Bronchial epithelial cell (primary cell): ENCODE results near the gene GLOD5. TPM values are rescaled to one million over a fixed set of nuclear protein-coding genes. Genes with fewer than 3 reads are reported as not detected.

Source experiments
- DNase-seq: peaks from one replicate; pipeline ENCODE4 v3.0.0-alpha.2; 2010; ENCODE audit warnings: low read depth
- FAIRE-seq: peaks from 2 replicates; lab custom pipeline; 2011; peaks lifted over from hg19 to GRCh38; lab: Jason Lieb, UNC
- H3K27me3 ChIP-seq: 2 replicates; pipeline ENCODE4 v1.5.1; 2011; ENCODE audit warnings: low read length; ENCODE audit not compliant: control insufficient read depth, insufficient read depth
- H3K36me3 ChIP-seq: 2 replicates; pipeline ENCODE4 v1.5.1; 2011; ENCODE audit warnings: low read length; ENCODE audit not compliant: control insufficient read depth, insufficient read depth
- H3K4me3 ChIP-seq: 2 replicates; pipeline ENCODE4 v1.5.1; 2011; ENCODE audit warnings: mild to moderate bottlenecking, low read depth, low read length, control low read depth
- CTCF ChIP-seq: IDR thresholded peaks from 2 replicates; pipeline ENCODE4 v1.5.1; 2011; ENCODE audit warnings: mild to moderate bottlenecking, moderate library complexity, low read length, control low read depth, inconsistent platforms; ENCODE audit not compliant: insufficient read depth, severe bottlenecking
- total RNA-seq: library from RNA; depleted of rRNA; stranded (reverse); fragments of >200 nt; gene quantifications from 2 replicates; pipeline ENCODE4 v1.2.1, GENCODE V29; 2014

The GLOD5 gene
- total RNA-seq, 1 donor from 2014 or later: not detected

GRCh38 chrX:48806081-48806480 lies 44.5 kb downstream of the GLOD5 start:
- H3K27me3 ChIP-seq: no peaks in the 10 kb centered on the region
- H3K36me3 ChIP-seq: peaks cover 3% of the 10 kb centered on the region
- no peak overlapping the region for H3K4me3 ChIP-seq
- no peak for FAIRE-seq
- TF ChIP-seq CTCF: no peak
- DNase-seq: no peak

- Histone ChIP-seq H3K36me3 (peaks cover 2% of the 10 kb centered on the region), H3K27me3 (no peaks in the 10 kb centered on the region), H3K4me3 (no peak overlapping the region)
- no peak for TF ChIP-seq CTCF
- FAIRE-seq (no peak), DNase-seq (no peak)
Measured at GRCh38 chrX:48813644-48814043, 52.1 kb downstream of the GLOD5 start.

GRCh38 chrX:48814722-48815121 lies 53.2 kb downstream of the GLOD5 start:
- TF ChIP-seq CTCF: no peak
- FAIRE-seq (no peak), DNase-seq (no peak)
- Histone ChIP-seq H3K4me3 (no peak overlapping the region), H3K36me3 (peaks cover 2% of the 10 kb centered on the region), H3K27me3 (no peaks in the 10 kb centered on the region)

GRCh38 chrX:48815266-48815665 lies 53.7 kb downstream of the GLOD5 start:
- TF ChIP-seq CTCF: no peak
- no peak for FAIRE-seq
- DNase-seq: no peak

GRCh38 chrX:48816014-48816810 lies 54.7 kb downstream of the GLOD5 start:
- DNase-seq (no peak), FAIRE-seq (no peak)
- no peaks in the 10 kb centered on the region for H3K27me3 ChIP-seq
- TF ChIP-seq CTCF: no peak
- peaks cover 2% of the 10 kb centered on the region for H3K36me3 ChIP-seq
- H3K4me3 ChIP-seq: no peak overlapping the region

More at GRCh38 chrX:48815266-48815665, 53.7 kb downstream of the GLOD5 start:
- Histone ChIP-seq H3K36me3 (peaks cover 2% of the 10 kb centered on the region), H3K27me3 (no peaks in the 10 kb centered on the region), H3K4me3 (no peak overlapping the region)
